ENCODE data around the gene SH3GL2. TPM values are rescaled to one million over a fixed set of nuclear protein-coding genes. Genes with fewer than 3 reads are reported as not detected.

The SH3GL2 gene
- total RNA-seq = not detected in 2 replicates
- not detected for polyA plus RNA-seq (2012)

- no peak for DNase-seq (ENCODE audit: low read depth)
Observed at GRCh38 chr9:17578911-17579793, at the start of gene SH3GL2. Gene SH3GL2 (plus strand): TSS chr9:17579066.

DNA sequence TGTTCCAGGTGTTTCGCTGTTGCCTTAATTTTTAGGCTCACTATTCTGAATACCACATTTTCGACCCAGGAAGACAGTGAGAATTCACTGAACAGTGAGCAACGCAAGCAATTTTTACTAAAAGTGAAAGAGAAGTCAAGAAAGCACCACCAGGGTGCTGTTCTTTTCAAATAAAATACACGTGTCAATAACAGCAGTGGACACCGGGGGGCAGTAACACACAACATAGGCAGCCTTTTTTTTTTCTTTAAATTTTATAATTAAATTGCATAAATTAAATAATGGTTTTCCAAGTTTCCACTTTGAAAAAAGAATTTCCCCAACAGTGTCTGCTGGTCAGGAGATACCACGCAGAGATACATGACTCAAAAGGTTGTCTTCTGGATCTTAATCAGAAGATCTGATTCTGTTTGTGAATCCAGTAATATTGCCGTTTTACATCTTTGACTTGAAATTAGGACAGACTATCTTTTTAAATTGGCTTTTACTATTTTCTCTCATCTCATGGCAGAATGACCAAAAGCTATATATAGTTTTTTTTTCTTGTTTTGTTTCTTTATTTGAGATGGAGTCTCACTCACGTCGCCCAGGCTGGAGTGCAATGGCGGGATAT is 47.1 kb upstream of the SH3GL2 start:
- DNase-seq (ENCODE audit: low read depth) = peak; percentile 57

DNA sequence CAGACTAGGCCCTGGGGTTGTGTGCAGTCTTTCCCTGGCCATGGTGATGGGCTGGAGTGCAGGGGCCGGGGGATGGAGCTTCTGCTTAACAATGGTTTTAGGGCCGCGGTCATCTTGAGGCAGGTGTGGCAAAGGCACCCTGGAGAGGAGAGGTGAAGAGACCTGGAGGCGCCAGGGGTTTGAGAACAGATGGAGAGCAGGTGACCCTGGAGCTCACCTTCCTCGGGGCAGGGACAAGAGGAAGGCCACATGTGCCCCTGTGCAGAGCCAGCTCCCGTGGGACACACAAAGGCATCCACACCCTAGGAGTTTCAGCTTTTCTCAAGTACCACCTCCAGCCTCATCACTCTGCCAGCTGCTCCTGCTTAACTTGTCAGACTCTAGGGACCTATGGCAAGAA is 46.4 kb upstream of the SH3GL2 start:
- DNase-seq (ENCODE audit: low read depth) = no peak

DNA sequence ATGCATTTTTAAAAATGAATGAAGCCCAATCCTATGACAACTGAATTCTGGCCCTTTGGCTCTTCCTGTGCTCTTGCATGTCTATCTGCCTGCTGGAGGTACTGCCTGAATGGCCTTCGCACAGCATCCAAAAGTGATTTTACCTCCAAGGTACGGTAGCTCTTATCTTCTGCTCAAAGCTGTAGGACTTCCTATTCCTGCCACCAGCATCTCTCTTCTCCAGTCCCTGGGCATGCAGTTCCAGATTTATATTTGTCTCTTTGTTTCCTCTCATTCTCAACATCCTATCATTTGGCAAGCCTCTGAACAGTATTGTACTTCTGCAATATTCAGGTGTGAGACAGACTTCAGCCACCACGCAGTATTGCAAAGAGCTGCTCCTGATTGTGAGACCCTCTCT is 43.7 kb upstream of the SH3GL2 start:
- no peak for DNase-seq (ENCODE audit: low read depth)

- DNase-seq (ENCODE audit: low read depth) = no peak
Observed at GRCh38 chr9:17536027-17536426, 42.8 kb upstream of the SH3GL2 start.

GRCh38 chr9:17551023-17551422 is 27.8 kb upstream of the SH3GL2 start:
- DNase-seq (ENCODE audit: low read depth) = no peak

GRCh38 chr9:17555362-17556054 is 23.4 kb upstream of the SH3GL2 start:
- no peak for DNase-seq (ENCODE audit: low read depth)

- no peak for DNase-seq (ENCODE audit: low read depth)
Observed at GRCh38 chr9:17556255-17556654, 22.6 kb upstream of the SH3GL2 start.

- no peak for DNase-seq (ENCODE audit: low read depth)
Observed at GRCh38 chr9:17556935-17557334, 21.9 kb upstream of the SH3GL2 start.

GRCh38 chr9:17571825-17572224 is 7.0 kb upstream of the SH3GL2 start:
- no peak for DNase-seq (ENCODE audit: low read depth)

DNA sequence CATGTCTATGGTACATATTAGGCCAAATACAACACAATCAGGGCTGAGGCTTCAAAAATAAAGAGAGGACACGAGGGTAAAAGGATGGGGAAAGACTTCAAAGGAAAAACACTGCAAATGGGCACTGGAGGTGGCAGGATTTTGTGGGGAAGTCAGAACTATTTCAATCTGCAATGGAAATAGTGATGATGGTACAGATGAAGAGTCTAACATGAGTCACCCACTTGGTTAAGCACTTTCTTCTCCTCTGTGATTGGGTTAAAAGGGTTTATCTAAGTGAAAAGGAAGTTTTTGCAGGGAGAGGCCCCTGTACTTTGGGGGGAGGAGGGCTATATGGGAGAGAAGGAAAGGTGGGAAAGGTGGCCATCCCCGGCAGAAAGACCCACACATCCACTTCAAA is 4.5 kb upstream of the SH3GL2 start:
- no peak for DNase-seq (ENCODE audit: low read depth)

- no peak for DNase-seq (ENCODE audit: low read depth)
Observed at GRCh38 chr9:17578577-17578910, 322 bp upstream of the SH3GL2 start.

- DNase-seq (ENCODE audit: low read depth) = no peak
Observed at GRCh38 chr9:17580119-17580518, 1.3 kb downstream of the SH3GL2 start.

GRCh38 chr9:17587113-17587512 is 8.2 kb downstream of the SH3GL2 start:
- DNase-seq (ENCODE audit: low read depth) = no peak

GRCh38 chr9:17588395-17588794 is 9.5 kb downstream of the SH3GL2 start:
- DNase-seq (ENCODE audit: low read depth) = no peak

GRCh38 chr9:17588941-17589340 is 10.1 kb downstream of the SH3GL2 start:
- no peak for DNase-seq (ENCODE audit: low read depth)

DNA sequence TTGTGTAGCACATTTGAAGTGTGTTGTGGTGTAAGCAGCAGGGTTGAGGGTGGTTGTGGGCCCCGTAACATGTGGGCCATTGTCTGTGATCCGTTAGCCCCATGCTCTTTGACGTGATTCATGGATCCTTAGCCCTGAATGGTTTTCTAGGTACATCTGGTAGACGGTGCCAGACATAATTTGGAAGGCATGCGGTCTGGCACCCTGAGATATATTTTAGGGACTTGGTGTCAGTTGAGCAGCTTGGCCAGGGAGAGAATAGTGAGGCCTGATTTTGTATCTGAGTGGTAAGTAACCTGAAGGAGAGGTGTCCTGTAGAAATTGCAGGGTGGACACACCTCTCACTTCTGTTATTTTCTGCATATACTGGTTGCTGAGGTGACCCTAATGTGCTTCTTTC is 10.9 kb downstream of the SH3GL2 start:
- no peak for DNase-seq (ENCODE audit: low read depth)

DNA sequence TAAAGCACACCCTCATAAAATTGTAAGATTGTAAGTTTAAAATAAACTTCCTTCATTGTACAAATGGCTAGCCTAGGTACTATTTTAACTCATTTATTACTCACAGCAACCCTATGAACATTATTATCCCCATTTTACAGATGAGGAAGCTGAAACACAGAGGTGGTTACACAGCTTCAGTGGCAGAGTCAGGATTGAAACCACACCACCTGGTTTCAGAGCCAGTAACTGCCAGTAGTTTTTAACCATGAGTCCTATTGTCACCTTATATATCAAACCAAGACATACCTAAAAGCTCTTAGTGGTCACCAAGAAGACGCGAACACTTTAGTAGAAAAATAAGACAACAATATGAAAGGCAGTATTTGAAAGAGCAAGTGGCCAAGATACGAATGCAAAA is 16.1 kb downstream of the SH3GL2 start:
- DNase-seq (ENCODE audit: low read depth) = no peak

GRCh38 chr9:17597977-17598376 is 19.1 kb downstream of the SH3GL2 start:
- DNase-seq (ENCODE audit: low read depth) = no peak

- peak; percentile 28 for DNase-seq (ENCODE audit: low read depth)
Observed at GRCh38 chr9:17600962-17601593, 22.2 kb downstream of the SH3GL2 start.

GRCh38 chr9:17604556-17604955 is 25.7 kb downstream of the SH3GL2 start:
- no peak for DNase-seq (ENCODE audit: low read depth)
